Ascending aorta (tissue), 2 donors: Measurements from ENCODE around the gene VEZT. TPM values are rescaled to one million over a fixed set of nuclear protein-coding genes. Genes with fewer than 3 reads are reported as not detected.

ENCODE experiments used
- DNase-seq, 2 donors: peaks; one replicate each; pipeline ENCODE4 v3.0.0-alpha.2; 2019; ENCODE audit warnings: low spot score in 2 of 2
- H3K27ac ChIP-seq, 2 donors: fragments of 200-600 bp; sonication (generic); one replicate each; pipeline ENCODE4 v1.5.1; 2016 to 2017; ENCODE audit warnings: mild to moderate bottlenecking in 1 of 2
- H3K27me3 ChIP-seq: fragments of 200-600 bp; sonication (generic); one replicate; pipeline ENCODE4 v1.5.1; 2017
- H3K36me3 ChIP-seq, 2 donors: fragments of 200-600 bp; sonication (generic); one replicate each; pipeline ENCODE4 v1.5.1; 2016
- H3K4me1 ChIP-seq, 2 donors: fragments of 200-600 bp; sonication (generic); one replicate each; pipeline ENCODE4 v1.5.1; 2016 to 2017; ENCODE audit warnings: mild to moderate bottlenecking in 1 of 2
- H3K4me3 ChIP-seq, 2 donors: fragments of 200-600 bp; sonication (generic); one replicate each; pipeline ENCODE4 v1.5.1; 2016 to 2017; ENCODE audit warnings: mild to moderate bottlenecking in 1 of 2
- H3K9me3 ChIP-seq, 2 donors: fragments of 200-600 bp; sonication (generic); one replicate each; pipeline ENCODE4 v1.5.1; 2016
- intact Hi-C: fragments of 100-400 bp; cut with DNase I; formaldehyde crosslinking; loops from one replicate; pipeline ENCODE4 v1.15.1; 2023
- total RNA-seq: library from RNA; depleted of rRNA; stranded (reverse); fragments of >200 nt; gene quantifications from one replicate; pipeline ENCODE4 v1.1.0, GENCODE V29; 2016
- TF ChIP-seq, protein P1 (sequence below), 3 experiments: fragments of 200-600 bp in 2 of 3; fragments of 450-650 bp in 1 of 3; sonication (generic) in 2 of 3; IDR thresholded peaks; one replicate each; pipeline ENCODE4 v1.5.1; 2016 to 2019; ENCODE audit warnings: antibody characterized with exemption in 3 of 3, mild to moderate bottlenecking in 1 of 3, moderate library complexity in 1 of 3

Gene VEZT
- total RNA-seq, 1 donor from 2014 or later: 141 TPM

DNA sequence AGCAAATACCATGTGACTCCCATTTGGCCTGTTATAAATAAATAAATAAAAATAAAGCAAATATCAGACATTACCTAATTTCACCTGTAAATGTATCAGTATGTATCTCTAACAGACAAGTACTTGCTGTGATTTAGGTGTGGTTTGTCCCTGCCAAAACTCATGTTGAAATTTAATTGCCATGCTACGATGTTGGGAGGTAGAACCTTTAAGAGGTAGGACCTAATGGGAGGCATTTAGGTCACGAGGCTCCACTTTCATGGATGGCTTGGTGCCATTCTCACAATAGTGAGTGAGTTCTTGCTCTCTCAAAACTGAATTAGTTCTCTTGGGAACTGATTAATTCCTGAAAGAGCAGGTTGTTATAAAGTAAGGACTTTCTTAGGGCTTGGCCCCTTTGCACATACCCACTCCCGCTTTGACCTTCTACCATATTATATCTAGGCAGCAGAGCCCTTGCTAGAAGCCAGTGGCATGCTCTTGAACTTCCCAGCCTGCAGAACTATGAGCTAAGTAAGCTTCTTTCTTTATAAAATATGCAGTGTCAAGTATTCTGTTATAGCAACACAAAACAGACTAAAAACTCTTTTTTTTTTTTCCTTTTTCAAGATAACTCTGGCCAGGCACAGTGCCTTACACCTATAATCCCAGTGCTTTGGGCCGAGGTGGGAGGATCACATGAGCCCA, 26.0 kb downstream of the VEZT start:
- H3K27ac ChIP-seq: peak overlapping the region in 1 of 2 donors; percentile 2
- peaks cover 6 to 8% of the 10 kb centered on the region in 2 donors for H3K36me3 ChIP-seq
- DNase-seq: no peak
- H3K9me3 ChIP-seq: no peaks in the 10 kb centered on the region
- TF ChIP-seq, protein P1, sequence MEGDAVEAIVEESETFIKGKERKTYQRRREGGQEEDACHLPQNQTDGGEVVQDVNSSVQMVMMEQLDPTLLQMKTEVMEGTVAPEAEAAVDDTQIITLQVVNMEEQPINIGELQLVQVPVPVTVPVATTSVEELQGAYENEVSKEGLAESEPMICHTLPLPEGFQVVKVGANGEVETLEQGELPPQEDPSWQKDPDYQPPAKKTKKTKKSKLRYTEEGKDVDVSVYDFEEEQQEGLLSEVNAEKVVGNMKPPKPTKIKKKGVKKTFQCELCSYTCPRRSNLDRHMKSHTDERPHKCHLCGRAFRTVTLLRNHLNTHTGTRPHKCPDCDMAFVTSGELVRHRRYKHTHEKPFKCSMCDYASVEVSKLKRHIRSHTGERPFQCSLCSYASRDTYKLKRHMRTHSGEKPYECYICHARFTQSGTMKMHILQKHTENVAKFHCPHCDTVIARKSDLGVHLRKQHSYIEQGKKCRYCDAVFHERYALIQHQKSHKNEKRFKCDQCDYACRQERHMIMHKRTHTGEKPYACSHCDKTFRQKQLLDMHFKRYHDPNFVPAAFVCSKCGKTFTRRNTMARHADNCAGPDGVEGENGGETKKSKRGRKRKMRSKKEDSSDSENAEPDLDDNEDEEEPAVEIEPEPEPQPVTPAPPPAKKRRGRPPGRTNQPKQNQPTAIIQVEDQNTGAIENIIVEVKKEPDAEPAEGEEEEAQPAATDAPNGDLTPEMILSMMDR (IDR thresholded peaks at IDR 0.05): no peak
- H3K27me3 ChIP-seq: no peaks in the 10 kb centered on the region
- H3K4me3 ChIP-seq: no peak overlapping the region
- H3K4me1 ChIP-seq: peaks cover 4 to 39% of the 10 kb centered on the region in 2 donors
- intact Hi-C loops: no loop called here

DNA sequence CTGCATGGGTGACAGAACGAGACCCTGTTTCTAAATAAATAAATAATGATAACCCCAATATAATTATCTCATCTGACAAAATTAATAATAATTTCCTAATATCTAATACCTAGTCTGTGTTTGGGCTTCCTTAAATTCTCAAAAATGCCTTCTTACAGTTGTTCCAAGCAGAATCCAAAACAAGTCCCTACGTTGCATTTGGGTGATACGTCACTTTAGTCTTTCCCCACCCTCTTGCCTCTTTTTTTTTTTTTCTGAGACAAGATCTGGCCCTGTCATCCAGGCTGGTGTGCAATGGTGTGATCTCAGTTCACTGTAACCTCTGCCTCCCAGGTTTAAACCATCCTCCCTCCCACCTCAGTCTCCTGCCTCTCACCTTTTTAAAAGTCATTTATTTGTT, 26.7 kb downstream of the VEZT start:
- no peak for DNase-seq

DNA sequence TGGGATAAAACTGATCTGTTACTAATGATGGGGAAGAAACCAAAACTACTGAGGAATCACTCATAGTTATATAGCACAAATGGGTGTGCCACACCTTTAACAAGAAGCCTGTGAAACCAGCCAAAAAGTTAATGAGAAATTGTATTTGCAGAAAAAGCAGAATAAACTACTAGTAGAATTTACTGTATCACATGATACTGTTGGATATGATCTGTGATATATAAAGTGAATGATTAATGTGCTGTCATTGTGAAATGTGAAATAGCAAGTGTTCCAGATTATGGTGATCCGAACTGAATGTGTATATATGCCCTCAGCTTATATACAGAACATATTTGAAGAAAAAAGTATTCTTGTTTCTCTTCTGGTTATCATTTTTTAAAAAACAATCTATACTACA, 30.5 kb downstream of the VEZT start:
- no peak for DNase-seq
- TF ChIP-seq, protein P1 (IDR thresholded peaks at IDR 0.05): no peak
- H3K9me3 ChIP-seq: no peaks in the 10 kb centered on the region
- intact Hi-C loops: no loop called here
- no peak overlapping the region for H3K27ac ChIP-seq
- peaks cover under 1 to 16% of the 10 kb centered on the region in 2 donors for H3K36me3 ChIP-seq
- no peak overlapping the region for H3K4me3 ChIP-seq
- H3K27me3 ChIP-seq: no peaks in the 10 kb centered on the region
- peaks cover 0 to 19% of the 10 kb centered on the region in 2 donors for H3K4me1 ChIP-seq

More for the DNA sequence above, 26.7 kb downstream of the VEZT start:
- Histone ChIP-seq H3K36me3 (peaks cover 6 to 8% of the 10 kb centered on the region in 2 donors), H3K4me1 (peaks cover 4 to 37% of the 10 kb centered on the region in 2 donors), H3K4me3 (no peak overlapping the region), H3K27ac (no peak overlapping the region), H3K27me3 (no peaks in the 10 kb centered on the region), H3K9me3 (no peaks in the 10 kb centered on the region)
- TF ChIP-seq, protein P1 (IDR thresholded peaks at IDR 0.05): no peak
- intact Hi-C loops: no loop called here

DNA sequence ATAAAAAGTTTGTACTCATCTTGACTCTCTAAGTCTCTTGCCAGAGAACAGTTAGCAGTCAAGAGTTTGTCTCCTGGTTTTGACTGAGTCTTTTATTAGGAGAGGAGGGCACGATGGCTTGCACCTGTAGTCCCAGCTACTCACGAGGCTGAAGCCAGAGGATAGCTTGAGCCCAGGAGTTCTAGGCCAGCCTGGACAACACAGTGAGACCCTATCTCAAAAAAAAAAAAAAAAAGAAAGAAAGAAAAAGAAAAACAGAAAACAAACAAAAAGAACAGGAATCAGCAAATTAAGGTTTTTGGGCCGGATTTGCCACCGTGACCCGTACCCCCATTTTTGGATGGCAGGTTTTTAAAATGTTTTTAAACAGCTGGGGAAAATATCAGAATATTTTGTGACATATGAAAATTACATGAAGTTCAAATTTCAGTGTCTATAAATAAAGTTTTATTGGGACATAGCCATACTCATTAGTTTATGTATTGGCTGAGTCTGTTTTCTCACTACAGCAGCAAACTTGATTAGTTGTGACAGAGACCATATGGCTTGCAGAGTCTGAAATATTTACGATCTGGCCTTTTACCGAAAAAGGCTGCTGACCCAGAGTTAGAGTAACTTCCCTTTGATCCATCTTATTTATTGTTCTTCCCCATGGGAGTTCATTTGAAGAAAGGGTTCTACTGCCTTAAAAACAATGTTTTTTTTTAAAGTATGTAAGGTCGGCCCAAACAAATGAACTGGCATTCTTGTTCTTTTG, 31.2 kb downstream of the VEZT start:
- no peak for DNase-seq
- no peaks in the 10 kb centered on the region for H3K27me3 ChIP-seq
- peaks cover 3 to 18% of the 10 kb centered on the region in 2 donors for H3K36me3 ChIP-seq
- H3K27ac ChIP-seq: no peak overlapping the region
- no peaks in the 10 kb centered on the region for H3K9me3 ChIP-seq
- peaks cover 0 to 19% of the 10 kb centered on the region in 2 donors for H3K4me1 ChIP-seq
- TF ChIP-seq, protein P1 (IDR thresholded peaks at IDR 0.05): no peak
- no peak overlapping the region for H3K4me3 ChIP-seq
- intact Hi-C loops: no loop called here

DNA sequence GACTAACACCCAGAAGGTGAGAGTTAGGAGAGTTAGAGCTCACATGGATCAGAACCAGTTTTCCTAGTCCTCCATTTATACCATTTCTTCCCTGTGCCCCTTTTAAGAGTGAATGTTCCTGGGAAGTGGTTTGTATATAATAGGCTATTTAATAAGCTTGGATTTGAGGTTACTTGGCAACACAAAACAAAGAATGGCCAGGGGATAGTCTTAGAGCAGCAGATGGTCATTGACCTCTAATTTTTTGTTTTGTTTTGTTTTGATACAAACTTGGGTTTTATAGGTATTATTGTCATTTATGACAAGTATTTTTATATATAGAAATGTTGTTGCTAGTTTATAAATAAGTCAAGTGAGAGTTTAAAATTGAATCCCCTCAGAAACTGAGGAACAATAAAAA, 35.8 kb downstream of the VEZT start:
- peaks cover 23 to 61% of the 10 kb centered on the region in 2 donors for H3K36me3 ChIP-seq
- DNase-seq: no peak
- intact Hi-C loops: loop anchor here (5.0 kb wide), 1 partner anchor 36 kb away; the partner anchor contains the start of genes FGD6 and VEZT

More for the DNA sequence above, 35.8 kb downstream of the VEZT start:
- H3K27ac ChIP-seq: no peak overlapping the region
- H3K4me3 ChIP-seq: no peak overlapping the region
- H3K4me1 ChIP-seq: peaks cover 0 to 6% of the 10 kb centered on the region in 2 donors
- H3K27me3 ChIP-seq: no peaks in the 10 kb centered on the region
- TF ChIP-seq, protein P1 (IDR thresholded peaks at IDR 0.05): no peak
- H3K9me3 ChIP-seq: no peaks in the 10 kb centered on the region
